Right renal cortex interstitium (tissue), 3 donors: Measurements from ENCODE around the gene PPM1H. TPM values are rescaled to one million over a fixed set of nuclear protein-coding genes. Genes with fewer than 3 reads are reported as not detected.

Experiments used
- polyA plus RNA-seq, 3 donors: library from polyadenylated mRNA; unstranded; fragments of 120-200 nt; gene quantifications; one replicate each; pipeline ENCODE4 v1.2.1, GENCODE V29; 2013; ENCODE audit not compliant: insufficient read length in 3 of 3

PPM1H gene
- polyA plus RNA-seq, 3 donors: 28.9 to 31.2 (median 29.2) TPM

Other genes with a start within 250 kb of the PPM1H start
- gene AVPR1A, start 216.1 kb upstream of the PPM1H start, polyA plus RNA-seq: 10 to 100 TPM in 1 of 3 donors, 1 to 10 TPM in 2; 4.5 to 11.0 (median 5.4) TPM